Osteocyte (in vitro differentiated cells): ENCODE data around the gene PI4KA. TPM values are rescaled to one million over a fixed set of nuclear protein-coding genes. Genes with fewer than 3 reads are reported as not detected.

ENCODE experiments used
- DNase-seq: peaks from one replicate; pipeline ENCODE4 v3.0.0; 2021; ENCODE audit warnings: mixed read lengths; ENCODE audit not compliant: unreplicated experiment; ENCODE audit errors: extremely low spot score
- H3K27ac Mint-ChIP-seq: one replicate; pipeline ENCODE4 v1.8.0; 2021; ENCODE audit warnings: mild to moderate bottlenecking, mixed read lengths; ENCODE audit not compliant: unreplicated experiment
- H3K27me3 Mint-ChIP-seq: one replicate; pipeline ENCODE4 v1.8.0; 2021; ENCODE audit warnings: mixed read lengths; ENCODE audit not compliant: unreplicated experiment
- H3K36me3 Mint-ChIP-seq: one replicate; pipeline ENCODE4 v1.8.0; 2021; ENCODE audit warnings: mixed read lengths; ENCODE audit not compliant: unreplicated experiment
- H3K4me1 Mint-ChIP-seq: one replicate; pipeline ENCODE4 v1.8.0; 2021; ENCODE audit warnings: mixed read lengths; ENCODE audit not compliant: unreplicated experiment
- H3K4me3 Mint-ChIP-seq: one replicate; pipeline ENCODE4 v1.8.0; 2021; ENCODE audit warnings: mild to moderate bottlenecking, moderate library complexity, mixed read lengths; ENCODE audit not compliant: unreplicated experiment
- H3K9me3 Mint-ChIP-seq: one replicate; pipeline ENCODE4 v1.8.0; 2021; ENCODE audit warnings: mixed read lengths; ENCODE audit not compliant: unreplicated experiment
- total RNA-seq: library from RNA; stranded (reverse); gene quantifications from 2 replicates; pipeline ENCODE4 v1.2.1, GENCODE V29; 2021
- TF ChIP-seq, protein P1 (sequence below): fragments of 200-600 bp; sonication (generic); IDR thresholded peaks from 2 replicates; pipeline ENCODE4 v1.5.0; 2021; ENCODE audit warnings: antibody characterized with exemption, mild to moderate bottlenecking, moderate library complexity

PI4KA gene
- total RNA-seq, 1 donor from 2014 or later: 108 TPM

DNA sequence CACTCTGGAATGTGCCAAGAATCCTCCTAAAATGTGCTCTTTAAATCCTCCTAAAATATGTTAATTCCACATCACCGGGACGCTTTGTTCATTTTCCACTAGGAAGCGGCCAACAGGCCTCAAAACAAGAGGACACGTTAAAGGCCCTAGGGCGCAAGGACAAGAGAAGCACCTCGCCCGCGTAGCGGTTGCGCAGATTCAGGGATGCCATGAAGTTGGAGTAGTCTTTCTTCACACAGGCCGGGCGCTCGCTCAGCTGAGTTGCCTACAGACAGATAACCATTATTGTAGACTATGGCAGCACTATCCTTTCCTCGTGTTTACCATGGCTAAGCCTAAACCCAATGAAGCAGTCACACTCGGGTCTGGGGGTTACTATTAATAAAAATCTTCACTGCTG lies 114.2 kb downstream of the PI4KA start:
- Mint-ChIP-seq H3K27ac (no peak overlapping the region), H3K27me3 (no peaks in the 10 kb centered on the region), H3K36me3 (peaks cover 50% of the 10 kb centered on the region), H3K9me3 (peaks cover 11% of the 10 kb centered on the region), H3K4me3 (no peak overlapping the region), H3K4me1 (peaks cover 5% of the 10 kb centered on the region)
- TF ChIP-seq, protein P1, sequence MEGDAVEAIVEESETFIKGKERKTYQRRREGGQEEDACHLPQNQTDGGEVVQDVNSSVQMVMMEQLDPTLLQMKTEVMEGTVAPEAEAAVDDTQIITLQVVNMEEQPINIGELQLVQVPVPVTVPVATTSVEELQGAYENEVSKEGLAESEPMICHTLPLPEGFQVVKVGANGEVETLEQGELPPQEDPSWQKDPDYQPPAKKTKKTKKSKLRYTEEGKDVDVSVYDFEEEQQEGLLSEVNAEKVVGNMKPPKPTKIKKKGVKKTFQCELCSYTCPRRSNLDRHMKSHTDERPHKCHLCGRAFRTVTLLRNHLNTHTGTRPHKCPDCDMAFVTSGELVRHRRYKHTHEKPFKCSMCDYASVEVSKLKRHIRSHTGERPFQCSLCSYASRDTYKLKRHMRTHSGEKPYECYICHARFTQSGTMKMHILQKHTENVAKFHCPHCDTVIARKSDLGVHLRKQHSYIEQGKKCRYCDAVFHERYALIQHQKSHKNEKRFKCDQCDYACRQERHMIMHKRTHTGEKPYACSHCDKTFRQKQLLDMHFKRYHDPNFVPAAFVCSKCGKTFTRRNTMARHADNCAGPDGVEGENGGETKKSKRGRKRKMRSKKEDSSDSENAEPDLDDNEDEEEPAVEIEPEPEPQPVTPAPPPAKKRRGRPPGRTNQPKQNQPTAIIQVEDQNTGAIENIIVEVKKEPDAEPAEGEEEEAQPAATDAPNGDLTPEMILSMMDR: no peak
- DNase-seq: no peak

DNA sequence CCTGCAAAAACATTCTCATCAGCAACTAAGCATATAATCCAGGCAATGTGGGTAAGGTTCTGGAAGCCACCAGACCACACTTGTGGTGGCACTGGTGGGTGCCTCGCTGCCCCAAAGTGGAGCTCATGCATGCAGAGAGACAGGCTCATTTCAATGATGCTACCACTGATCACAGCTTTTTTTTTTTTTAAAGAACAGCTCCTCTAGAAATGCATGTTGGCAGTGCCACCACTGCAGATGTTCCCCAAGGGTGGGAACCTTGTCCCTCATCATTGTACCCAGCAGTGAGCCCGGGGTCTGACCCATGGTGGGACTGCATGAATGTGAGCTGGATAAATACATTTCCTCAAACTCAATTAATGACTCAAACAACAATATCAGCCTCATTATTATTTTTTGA lies 115.8 kb downstream of the PI4KA start:
- Mint-ChIP-seq H3K4me1 (no peaks in the 10 kb centered on the region), H3K4me3 (no peak overlapping the region)
- DNase-seq: no peak

DNA sequence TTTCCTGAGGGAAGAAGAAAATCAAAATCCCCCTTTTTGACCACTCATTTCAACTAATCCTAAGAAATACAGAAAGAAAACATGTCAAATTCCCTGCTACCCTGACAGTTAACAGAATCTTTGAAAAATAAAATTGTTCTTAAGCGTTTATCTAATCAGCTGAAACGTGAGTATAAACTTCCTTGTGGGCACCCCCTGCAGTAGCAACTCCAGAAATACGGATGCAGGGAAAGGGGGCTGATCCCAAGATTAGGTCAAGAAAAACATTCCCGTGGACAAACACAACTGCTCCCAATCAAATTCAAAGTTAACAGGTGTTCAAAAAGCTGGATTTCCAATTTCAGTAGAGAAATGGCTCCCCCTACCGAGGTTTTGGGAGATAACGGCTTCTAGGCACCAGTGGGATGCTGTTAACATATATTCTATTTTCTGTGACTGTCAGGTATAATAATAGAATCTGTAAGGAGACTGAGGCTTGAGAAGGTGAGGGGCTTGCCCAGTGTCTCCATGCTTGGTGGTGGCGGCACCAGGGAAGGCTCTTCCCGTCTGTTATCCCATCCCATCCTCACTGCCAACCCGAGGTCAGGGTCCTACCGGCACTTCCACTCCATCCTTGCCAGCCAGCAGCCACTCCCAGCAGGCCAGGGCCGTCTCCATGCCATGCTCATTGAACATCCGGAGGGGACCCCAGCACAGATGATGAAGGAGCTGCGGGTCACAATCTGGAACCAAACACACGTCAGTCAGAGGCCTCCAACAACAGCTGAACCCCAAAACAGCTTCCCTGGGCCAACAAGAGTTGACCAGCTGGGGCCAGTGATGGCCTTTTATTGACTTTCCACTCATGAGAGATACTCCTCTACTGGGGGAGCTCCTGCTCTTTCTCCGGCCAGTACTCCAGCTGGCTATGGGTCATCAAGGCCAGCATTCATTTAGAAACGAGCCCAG lies 116.7 kb downstream of the PI4KA start:
- no peaks in the 10 kb centered on the region for H3K27me3 Mint-ChIP-seq
- TF ChIP-seq, protein P1: peak; percentile 50
- no peak for DNase-seq
- H3K27ac Mint-ChIP-seq: no peak overlapping the region
- H3K4me3 Mint-ChIP-seq: no peak overlapping the region
- H3K9me3 Mint-ChIP-seq: peaks cover 12% of the 10 kb centered on the region
- no peaks in the 10 kb centered on the region for H3K4me1 Mint-ChIP-seq
- peaks cover 54% of the 10 kb centered on the region for H3K36me3 Mint-ChIP-seq

More for the DNA sequence above, 115.8 kb downstream of the PI4KA start:
- H3K27ac Mint-ChIP-seq: no peak overlapping the region
- H3K27me3 Mint-ChIP-seq: no peaks in the 10 kb centered on the region
- TF ChIP-seq, protein P1: no peak
- H3K36me3 Mint-ChIP-seq: peaks cover 58% of the 10 kb centered on the region
- peaks cover 12% of the 10 kb centered on the region for H3K9me3 Mint-ChIP-seq

DNA sequence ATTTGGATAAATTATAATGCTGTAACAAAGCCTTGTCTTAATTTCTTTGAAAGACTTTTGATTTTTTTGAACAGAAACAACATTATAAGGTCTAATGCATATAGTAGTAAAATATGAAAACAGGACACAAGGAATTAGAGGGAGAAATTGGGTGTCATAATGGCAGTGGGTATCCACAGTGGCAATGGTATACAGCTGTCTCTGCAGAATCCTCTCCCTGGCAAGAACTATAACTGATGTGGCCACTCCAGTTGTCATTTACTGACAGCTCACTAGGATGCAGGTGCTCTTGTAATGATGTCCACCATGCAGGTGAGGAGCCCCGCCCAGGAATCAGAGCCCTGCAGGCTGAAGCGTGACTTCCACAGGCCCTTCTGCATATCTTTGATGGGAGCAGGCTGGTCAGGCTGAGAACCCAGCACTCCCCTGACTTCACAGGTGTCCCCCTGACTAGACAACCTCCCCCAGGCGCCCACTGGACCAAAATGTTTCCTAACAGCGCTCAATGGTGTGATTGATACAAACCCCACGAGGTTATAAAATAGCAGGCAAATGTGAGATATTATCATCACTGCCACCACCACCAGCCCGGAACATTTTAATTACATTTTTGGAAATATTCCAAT lies 117.5 kb downstream of the PI4KA start:
- no peak for DNase-seq
- TF ChIP-seq, protein P1: no peak
- Mint-ChIP-seq H3K4me3 (no peak overlapping the region), H3K36me3 (peaks cover 47% of the 10 kb centered on the region), H3K9me3 (peaks cover 12% of the 10 kb centered on the region), H3K27ac (no peak overlapping the region), H3K4me1 (no peaks in the 10 kb centered on the region), H3K27me3 (no peaks in the 10 kb centered on the region)
